Esophagus muscularis mucosa (tissue), 3 donors: Measurements from ENCODE around the gene DSCAM.

ENCODE experiments used
- POLR2A ChIP-seq: fragments of 450-650 bp; IDR thresholded peaks from one replicate; pipeline ENCODE4 v1.6.1; 2017; ENCODE audit warnings: antibody characterized with exemption, moderate library complexity, mild to moderate bottlenecking, low read depth
- POLR2AphosphoS5 ChIP-seq, 2 donors: sonication (generic); formaldehyde crosslinking; IDR thresholded peaks; one replicate each; pipeline ENCODE4 v1.6.1; 2017; ENCODE audit warnings: antibody characterized with exemption in 2 of 2
- TF ChIP-seq, protein P1 (sequence below), 3 experiments: fragments of 200-600 bp in 2 of 3; fragments of 450-650 bp in 1 of 3; sonication (generic) in 2 of 3; IDR thresholded peaks; one replicate each; pipeline ENCODE4 v1.5.1; 2017 to 2019; ENCODE audit warnings: antibody characterized with exemption in 3 of 3, mild to moderate bottlenecking in 2 of 3, moderate library complexity in 1 of 3

DNA sequence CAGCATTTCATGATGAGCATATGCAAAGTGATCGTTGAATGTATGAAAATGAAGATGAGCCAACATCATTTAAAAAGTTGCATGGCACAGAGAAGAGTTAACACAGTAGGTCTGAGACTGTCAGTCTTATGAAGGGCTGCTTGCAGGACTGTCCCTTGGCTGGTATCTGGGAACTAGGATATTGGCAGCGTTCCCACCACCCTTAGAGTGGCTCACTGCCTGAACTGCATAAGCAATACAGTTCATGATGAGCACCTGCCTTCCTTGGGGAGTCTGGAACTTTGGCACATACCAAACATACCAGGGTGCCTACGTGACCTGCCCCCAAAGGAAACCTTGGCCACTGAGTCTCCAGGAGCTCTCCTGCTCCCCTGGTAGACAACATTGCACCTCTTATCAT lies 161.8 kb downstream of the DSCAM start:
- TF ChIP-seq POLR2A: no peak
- TF ChIP-seq, protein P1, sequence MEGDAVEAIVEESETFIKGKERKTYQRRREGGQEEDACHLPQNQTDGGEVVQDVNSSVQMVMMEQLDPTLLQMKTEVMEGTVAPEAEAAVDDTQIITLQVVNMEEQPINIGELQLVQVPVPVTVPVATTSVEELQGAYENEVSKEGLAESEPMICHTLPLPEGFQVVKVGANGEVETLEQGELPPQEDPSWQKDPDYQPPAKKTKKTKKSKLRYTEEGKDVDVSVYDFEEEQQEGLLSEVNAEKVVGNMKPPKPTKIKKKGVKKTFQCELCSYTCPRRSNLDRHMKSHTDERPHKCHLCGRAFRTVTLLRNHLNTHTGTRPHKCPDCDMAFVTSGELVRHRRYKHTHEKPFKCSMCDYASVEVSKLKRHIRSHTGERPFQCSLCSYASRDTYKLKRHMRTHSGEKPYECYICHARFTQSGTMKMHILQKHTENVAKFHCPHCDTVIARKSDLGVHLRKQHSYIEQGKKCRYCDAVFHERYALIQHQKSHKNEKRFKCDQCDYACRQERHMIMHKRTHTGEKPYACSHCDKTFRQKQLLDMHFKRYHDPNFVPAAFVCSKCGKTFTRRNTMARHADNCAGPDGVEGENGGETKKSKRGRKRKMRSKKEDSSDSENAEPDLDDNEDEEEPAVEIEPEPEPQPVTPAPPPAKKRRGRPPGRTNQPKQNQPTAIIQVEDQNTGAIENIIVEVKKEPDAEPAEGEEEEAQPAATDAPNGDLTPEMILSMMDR (IDR thresholded peaks at IDR 0.05): no peak
- TF ChIP-seq POLR2AphosphoS5 (IDR thresholded peaks at IDR 0.05): no peak
